Neural progenitor cell (in vitro differentiated cells): ENCODE results near the gene EEF1AKMT4.

Experiments used
- CTCF ChIP-seq: fragments of 200-600 bp; sonication (generic); IDR thresholded peaks from 2 replicates; pipeline ENCODE4 v1.5.1; 2017; ENCODE audit warnings: antibody characterized with exemption, mild to moderate bottlenecking
- EZH2 ChIP-seq: fragments of 200-600 bp; sonication (generic); IDR thresholded peaks from 2 replicates; pipeline ENCODE4 v1.6.1; 2017; ENCODE audit warnings: antibody characterized with exemption, mild to moderate bottlenecking, moderate library complexity

GRCh38 chr3:184261270-184261853 lies 11.9 kb downstream of the EEF1AKMT4 start, which contains the start of gene CAMK2N2:
- TF ChIP-seq CTCF (no peak), EZH2 (no peak)
